HG02798 (cell line): Measurements from ENCODE around the gene PBX1.

Experiments used
- ATAC-seq: cut with Tn5 transposase; IDR thresholded peaks from one replicate; pipeline ENCODE4 v1.9.1; 2021; ENCODE audit warnings: mild to moderate bottlenecking; ENCODE audit not compliant: unreplicated experiment, poor library complexity

The PBX1 gene

DNA sequence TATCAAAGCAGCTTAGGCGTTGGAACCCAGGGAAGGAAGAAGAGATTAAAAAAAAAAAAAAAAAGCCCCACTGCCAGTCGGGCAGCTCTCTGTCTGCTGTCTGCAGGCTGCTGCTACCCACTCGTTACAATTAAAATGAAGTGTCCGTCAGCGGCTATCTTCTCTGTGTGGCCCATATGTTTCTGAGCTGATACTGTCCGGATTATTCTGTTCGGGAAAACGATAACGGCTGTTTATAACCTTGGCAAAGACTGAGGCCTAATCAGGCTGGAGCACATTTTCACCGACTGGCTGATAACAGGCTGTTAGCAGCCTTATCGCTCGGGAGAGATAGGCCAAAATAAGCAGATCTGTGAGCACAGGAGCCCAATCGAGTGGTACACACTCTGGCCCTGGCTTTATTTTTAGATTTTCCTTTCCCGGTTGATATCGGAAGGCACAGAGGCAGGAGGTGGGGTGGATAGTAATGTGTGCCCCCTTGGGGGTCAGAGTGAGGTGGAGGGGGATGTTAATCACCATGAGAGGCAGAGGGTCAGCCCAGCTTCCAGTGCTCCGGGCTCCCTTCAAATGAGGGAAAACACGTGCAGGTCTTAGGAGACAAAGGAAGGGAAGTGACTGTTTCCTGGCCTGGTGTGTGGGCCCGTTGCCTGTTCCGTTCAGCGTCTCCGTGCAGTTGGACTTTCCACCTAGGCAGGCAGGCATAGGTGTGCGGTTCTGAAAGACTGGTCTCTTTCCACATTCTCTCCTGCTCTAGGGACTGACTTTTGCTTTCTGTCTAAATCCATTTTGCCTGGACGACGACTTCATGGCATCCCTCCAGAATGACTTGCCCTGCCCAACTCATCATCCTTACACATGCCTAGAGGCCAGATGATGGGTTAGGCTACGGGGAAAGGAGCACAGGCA, 153.4 kb downstream of the PBX1 start:
- no peak for ATAC-seq

DNA sequence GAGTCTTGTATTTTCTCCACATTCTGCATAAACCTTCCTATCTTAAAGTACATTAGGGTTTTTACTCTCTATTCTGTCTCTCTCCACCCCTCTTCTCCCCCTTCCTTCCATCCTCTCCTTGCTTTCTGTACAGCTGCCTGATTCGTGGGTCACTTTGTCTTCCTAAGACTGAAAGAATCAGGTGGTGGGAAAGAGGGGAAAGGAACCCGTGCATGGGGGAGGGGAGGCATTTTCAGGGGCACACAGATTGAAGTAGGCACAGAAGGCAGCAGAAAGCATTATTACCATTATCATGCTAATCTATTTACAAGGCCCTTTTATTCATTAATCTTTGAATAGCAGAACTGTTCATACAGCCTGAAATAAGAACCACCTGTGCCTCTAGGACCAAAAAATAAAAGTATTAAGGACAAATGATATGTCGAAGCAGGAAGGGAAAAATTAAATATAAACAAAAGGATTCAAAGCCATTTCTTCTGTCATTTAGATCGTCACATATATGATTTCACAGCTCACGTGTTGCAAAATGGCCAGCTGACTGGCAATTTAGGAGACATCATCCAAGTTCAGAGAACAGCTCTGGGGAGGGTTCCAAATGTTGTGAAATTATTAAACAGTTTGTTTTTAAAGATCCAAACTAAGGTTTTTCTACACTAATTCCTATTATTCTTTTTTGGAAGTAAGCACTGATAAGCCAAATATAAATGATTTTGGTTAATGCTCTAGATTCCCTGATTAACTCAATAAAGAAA, 154.6 kb downstream of the PBX1 start:
- ATAC-seq = no peak

DNA sequence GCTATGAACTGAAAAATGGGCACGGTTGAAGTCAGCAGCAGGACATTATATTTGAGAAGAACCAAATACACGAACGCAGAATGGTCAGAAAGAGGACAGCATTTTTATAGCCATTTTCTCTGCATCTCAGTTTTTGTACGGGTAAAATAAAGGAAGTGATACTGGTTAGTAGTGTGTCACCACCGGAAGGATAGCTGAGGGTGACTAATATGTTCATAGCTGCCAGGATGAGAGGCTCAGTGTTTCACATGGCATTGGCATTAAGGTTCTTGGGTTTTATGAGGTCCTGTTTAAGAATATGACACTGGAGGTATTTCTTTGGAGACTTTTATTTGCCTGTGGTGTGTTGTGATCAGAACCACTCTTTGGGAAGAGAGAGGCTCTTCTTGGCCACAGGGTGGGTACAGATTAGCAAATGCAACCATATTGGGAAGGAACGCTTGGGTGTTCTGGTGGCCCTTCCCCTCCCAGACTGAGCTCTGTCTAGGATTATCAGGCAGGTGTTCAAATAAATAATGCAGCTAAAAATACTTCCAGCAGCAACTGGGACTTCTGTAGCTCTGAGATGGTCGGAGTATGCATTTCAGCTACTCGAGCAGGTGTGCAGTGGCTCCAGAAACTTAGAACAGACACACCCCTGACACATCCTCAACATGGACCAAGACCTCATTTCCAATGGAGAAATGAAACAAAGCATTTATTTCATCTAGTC, 158.2 kb downstream of the PBX1 start:
- ATAC-seq = peak; percentile 76

DNA sequence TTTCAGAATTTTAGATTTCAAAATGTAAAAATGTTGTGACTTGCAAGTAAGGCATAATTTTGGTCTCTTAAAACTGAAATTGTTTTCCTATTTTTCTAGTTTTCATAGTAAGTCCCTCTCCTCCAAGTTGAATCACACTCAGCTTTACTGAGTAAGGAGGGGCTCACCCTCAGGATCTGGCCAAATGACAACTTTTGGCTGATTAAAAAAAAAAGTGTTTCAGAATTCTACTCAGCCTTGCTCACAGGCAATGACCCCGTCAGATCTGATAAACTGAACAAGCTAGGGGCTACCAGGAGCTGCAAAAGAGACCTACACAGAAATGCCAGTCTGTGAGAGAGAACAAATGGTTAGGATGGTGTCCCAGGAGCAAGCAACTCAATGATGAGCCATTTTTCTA, 159.8 kb downstream of the PBX1 start:
- no peak for ATAC-seq

DNA sequence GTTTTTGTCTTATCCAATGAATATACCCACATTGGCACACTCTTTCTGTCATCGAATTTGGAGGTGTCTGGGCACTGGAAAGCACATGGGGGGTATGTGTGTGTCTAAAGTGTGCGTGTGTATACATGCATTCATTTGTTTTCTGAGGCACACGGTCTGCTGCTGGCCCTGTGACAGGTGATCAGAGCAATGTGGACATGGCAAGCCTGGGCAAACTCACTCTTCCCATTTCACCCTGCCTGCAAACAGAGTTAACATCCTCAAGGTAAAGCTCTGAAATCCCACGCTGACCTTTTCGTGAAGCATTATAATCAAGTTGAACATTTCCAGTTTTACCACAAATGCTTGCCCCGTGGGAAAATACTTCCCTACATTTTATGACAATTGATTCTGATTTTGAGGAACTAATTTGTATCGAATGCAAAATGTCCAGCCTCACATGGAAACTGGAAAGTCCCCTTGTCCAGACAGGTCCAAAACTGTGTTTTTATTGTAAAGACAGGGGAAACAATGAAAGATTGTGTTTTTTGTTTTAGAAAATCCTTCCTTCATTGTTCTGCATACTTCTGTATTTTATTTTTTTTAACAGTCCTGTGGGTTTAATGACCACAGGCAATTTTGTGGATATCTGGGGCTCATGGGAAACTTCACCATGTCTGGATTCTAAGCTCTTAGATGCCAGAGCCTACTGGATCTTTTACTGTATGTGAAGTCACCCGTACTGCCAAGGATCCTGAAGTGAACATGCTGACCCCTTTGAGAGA, 160.9 kb downstream of the PBX1 start:
- no peak for ATAC-seq

DNA sequence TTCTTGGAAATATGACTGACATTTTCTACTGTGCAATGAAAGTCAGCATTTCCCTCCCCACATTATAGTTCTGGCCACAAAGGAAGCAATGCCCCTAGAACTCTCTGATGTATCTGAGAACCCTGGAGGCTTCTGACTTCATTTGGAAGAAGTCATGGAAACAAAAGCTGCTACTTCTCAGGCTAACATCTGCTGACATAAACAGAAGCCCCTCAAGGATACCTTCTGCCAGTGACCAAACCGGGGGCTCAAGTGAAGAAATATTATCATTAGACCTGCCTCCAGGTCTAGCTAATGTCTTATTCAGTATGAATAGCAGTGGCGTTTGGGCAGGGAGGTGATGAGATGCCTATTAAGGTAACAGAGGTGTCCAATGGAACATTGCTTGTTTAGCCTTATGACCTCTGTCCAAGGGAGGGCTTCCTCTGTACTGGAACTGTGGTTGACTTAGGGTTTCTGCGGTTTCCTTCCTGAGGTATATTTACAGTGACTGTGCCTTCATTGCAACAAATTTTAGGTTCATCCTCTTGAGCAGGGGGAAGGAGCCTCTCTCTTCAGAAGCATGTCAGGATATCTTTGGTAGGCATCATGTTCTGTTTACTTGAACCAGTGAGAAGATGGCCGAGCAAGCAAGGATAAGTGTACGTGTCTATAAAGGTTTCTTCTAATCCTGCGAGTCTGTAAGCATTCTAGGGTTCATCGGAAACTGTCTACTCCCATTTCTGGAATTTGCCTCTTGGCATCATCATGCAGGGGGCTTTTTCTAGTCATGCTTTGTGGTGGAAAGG, 161.7 kb downstream of the PBX1 start:
- no peak for ATAC-seq

DNA sequence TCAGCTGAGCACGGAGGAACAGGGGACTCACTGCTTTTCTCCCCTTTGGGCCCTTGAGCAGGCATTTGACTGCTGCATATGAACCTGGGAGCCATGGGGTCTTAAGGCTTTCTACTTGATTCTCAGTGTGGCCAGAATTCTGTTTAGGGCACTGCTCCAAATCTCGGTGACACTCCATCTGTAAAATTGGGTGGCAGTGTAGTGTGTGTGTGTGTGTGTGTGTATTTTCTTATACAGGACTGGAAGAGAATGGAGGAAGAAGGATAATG, 162.2 kb downstream of the PBX1 start:
- no peak for ATAC-seq

DNA sequence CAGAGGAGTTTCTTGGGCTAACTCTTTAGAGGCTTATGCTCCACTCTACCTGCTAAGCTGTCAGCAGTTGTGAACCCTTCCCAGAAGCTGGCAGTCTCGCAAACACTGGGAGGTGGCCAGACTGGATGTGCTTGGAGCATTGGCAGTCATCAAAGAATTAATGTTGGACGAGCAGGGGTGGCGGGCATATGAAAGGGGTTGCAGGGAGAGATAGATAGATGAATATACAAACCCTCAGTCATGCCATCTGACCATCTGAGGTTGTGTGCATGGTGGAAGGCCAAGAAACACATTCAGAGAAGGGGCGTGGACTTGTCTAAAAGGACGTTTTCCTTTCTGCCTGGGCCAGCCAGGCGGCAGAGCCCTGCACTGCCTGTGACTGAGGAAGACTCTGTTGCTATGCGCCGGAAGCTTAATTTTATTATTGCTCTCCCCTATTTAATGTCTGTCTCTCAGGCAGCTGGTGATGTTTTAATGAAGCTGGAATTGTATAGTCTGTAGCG, 164.4 kb downstream of the PBX1 start:
- ATAC-seq = no peak

DNA sequence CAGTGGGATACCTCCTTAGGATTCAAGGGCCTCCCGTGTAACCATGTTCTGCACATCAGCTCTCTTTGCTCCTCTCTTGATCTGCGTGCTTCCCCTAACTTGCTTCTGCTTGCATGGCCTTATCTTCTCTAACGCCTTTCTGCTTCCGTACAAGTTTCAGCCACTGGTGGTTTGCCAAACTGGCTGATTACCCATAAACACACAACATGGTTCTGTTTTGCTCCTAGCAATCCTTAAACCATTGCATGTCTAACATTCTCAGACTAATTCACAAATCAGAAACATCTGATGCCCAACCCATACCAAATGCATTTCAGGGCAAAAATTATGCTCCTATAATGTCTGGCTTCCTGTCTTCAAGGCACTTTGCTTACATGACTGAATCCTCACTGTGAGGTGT, 166.4 kb downstream of the PBX1 start:
- no peak for ATAC-seq

DNA sequence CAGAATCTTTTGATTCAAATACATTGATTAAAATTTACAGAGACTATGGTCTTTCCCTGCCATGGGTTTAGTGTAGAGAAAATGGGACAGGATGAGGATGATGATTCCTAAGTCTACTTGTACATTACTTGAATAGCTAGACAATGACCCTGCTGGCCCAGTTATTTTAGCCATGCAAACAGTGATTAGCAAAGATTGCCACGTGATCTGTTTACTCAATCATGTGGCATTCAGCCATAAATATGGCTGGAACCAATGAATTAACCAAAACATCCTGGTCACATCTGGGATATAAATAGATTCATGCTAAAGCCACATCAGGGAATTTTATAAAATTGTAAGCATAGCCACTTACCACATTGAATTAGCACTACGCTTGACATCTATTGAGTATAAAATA, 167.3 kb downstream of the PBX1 start:
- ATAC-seq = no peak

DNA sequence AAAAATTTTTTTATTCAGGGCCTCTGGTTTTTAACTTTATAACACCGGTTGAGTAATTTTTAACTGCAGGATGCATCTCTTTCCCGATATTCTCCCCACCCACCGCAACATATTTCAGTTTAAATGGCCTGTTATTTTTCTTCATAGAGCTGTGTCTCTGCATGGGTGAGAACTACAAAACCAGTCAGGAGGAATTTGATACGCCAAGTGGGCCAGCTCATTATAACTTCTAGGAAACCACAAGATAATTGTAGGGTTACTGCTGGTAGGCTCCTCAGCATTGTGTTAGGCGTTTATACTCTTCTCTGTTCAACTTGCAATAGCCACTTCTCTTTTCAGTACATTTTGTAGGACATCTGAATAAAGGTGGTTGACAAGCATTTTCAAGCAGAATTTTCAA, 169.7 kb downstream of the PBX1 start:
- ATAC-seq = no peak

DNA sequence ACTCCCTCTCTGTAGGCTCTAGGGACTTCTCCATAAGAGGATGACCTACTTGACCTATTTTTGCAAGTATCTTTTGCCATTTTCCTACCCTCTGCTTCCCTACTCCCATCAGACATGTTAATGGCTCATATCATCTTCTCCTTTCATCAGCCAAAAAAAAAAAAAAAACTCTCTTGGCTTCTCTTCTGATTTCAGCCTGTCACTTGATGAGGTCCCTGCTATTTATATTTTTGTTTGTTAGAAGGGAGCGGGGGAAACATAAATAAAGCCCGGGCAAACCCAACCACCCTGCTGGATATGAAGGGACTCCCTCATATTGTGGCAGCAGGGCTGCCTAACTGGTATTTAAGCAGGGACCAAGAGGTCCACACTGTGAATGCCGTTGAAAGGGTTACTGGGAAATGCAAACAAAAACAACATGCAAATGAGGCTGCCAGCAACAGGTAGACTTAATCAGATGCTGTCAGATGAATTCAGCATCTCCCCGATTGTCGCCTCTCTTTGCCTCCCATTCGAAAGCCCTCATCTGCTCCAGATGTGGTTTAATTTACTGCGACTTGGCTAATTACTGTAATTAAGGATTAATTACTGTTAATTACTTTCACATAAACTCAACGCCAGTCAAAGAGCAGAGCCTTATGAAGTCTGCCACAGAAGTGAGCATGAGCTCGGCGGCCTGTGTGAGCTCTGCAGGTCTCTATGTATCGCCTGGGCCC, 172.3 kb downstream of the PBX1 start:
- ATAC-seq = no peak

DNA sequence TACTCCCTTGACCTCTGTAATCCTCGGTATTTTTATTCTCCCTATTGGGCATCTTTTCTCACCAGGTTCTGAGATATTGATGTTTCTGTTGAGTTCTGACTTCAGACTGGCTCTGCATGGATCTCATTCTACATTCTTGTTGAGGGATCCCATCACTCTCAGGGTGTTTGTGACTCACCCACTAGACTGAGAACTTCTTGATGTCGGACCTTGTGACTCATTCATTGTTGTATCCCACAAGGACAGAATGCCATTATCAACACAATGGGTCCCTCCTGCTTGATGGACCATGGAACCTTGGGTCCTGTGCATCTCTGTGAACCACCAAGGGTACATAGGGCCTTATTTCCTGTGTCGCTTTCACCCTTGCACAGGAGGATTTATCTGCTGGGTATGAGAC, 174.1 kb downstream of the PBX1 start:
- no peak for ATAC-seq

DNA sequence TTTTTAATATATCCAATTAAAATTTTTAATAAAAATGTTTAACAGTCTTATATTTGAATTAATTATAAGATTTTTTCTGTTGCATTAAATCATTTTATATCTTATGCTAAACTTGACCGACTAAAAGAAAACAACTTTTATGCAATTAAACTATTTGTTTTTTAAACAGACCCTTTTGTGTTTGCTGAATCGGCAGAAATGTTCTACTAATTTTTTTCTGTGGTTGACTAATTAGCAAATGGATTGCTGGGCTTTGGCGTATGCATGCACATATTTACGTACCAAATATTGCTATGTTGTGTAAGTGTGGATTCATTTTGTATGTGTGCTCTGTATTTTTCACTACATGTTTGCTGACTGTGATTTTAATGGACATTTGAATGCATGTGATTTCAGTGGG, 174.8 kb downstream of the PBX1 start:
- ATAC-seq = no peak

DNA sequence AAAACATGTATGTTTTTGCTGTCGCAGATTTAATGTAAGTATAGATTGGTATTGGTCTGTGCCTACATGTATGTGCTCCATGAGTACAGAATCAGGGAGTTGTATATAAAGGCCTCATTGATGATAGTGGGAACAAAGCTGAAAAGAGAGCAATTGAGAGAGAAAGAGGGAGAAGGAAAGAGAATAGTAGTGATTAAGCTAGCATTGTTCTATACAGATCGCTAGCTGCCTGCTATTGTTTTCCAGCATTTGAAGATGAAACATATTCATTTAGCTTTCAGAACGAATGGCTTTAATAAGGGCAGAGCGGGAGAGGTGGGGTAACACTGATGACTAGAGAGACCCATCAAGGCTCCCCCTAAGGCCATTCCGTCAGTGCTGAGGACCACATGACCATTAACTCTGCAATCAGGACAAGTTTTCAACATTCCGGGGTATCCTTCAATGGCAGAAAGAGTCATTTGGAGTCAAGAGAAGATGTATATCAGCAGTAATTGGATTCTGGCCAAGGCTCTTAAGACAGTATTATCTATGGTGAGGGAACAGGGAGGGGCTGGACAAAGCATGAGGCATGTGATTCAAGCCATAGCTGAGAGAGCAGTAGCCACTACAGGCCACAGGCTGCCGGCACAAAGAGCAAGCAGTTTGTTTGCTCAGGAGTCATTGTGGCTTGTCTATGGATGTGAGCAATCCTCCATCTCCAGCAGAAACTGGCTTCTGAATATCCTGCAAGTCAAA, 176.5 kb downstream of the PBX1 start:
- no peak for ATAC-seq

DNA sequence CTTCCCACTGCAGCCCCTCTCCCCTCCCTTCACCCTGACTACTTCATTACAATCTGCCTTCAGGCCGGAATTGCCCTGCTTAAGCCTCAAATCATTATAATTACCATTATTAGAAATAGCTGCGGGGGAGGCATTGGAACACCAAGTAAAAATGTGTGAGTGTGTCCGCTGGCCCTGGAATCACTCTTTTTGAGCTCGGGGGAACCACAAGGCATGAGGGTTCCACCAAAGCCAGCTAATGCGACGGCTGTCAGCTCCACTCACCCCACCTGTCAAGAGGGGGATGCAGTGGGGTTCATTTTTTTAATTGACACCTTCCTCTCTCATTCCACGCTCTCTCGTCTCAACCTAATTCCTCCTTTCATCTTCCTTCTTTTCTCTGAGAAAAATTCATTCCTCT, 177.2 kb downstream of the PBX1 start:
- no peak for ATAC-seq

DNA sequence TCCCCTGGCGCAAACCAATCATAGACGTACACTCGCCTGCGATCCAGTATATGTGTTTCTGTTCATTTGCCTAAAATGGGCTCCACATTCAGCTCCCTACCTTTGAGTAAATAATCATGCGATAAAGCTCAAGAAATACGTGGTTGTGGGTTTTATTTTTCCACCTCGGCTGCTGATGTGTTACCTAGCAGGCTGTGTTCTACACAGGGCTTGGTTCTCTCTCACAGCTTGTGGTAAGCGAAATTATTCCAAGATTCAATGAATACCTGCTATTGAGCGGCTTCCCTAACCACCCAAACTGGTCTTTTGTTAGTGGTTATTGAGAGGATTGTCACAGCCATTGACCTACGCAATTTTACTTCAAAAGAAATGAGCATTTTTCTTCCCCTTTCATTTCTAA, 180.2 kb downstream of the PBX1 start:
- no peak for ATAC-seq

DNA sequence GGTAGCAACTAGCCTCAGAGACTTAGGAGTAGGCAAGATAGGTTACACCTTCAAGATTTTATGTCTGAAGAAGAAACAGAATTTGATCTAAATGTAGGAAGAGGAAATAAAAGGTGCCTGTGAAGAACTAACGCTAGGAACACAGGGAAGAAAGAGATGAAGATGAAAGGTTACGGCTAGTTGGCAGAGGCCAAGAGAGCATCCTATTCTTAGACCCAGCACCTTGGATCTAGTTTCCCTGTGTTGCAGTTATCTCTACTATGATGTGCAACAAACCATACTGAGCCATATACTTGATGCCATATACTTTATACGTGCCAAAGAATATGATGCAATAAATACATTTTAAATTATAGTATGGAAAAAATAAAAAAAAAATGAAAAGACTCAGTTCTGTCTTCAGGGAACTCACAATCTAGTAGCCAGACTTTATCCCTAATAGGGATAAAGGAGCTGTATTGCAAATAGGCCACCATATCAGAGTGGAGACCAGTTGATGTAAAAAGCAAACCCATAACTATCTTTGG, 181.1 kb downstream of the PBX1 start:
- no peak for ATAC-seq
